ENCODE data around the gene RAB38.

DNA sequence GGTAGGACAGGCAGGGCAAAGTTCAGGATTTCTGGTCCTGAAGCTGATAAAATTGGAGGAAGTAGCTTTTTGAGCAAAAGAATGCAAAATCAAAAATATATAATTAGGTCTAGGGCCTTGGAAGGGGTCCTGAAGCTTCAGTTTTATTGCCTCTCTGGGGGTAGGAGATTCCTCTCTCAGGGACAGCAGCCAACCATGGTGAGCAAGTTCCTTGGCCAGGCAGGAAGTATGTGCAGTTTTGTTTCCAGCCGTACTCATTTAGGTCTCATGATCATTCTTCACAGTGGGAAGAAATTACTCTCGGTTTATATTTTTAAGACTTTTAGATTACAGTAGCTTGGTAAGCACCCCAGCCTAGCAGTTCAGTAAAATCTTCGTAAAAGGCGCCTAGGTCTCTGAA, 2.9 kb upstream of the RAB38 start:
- TF ChIP-seq, protein P1, sequence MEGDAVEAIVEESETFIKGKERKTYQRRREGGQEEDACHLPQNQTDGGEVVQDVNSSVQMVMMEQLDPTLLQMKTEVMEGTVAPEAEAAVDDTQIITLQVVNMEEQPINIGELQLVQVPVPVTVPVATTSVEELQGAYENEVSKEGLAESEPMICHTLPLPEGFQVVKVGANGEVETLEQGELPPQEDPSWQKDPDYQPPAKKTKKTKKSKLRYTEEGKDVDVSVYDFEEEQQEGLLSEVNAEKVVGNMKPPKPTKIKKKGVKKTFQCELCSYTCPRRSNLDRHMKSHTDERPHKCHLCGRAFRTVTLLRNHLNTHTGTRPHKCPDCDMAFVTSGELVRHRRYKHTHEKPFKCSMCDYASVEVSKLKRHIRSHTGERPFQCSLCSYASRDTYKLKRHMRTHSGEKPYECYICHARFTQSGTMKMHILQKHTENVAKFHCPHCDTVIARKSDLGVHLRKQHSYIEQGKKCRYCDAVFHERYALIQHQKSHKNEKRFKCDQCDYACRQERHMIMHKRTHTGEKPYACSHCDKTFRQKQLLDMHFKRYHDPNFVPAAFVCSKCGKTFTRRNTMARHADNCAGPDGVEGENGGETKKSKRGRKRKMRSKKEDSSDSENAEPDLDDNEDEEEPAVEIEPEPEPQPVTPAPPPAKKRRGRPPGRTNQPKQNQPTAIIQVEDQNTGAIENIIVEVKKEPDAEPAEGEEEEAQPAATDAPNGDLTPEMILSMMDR (IDR thresholded peaks at IDR 0.05; ENCODE audit: poor library complexity, severe bottlenecking): no peak
- no peak for TF ChIP-seq EZH2 (IDR thresholded peaks at IDR 0.05; ENCODE audit: borderline replicate concordance, insufficient read depth, low read length, poor library complexity, severe bottlenecking)
- TF ChIP-seq EP300 (conservative IDR thresholded peaks at IDR 0.05; ENCODE audit: poor library complexity, severe bottlenecking): no peak
- TF ChIP-seq RAD21 (conservative IDR thresholded peaks at IDR 0.05): no peak
- TF ChIP-seq, protein P2, sequence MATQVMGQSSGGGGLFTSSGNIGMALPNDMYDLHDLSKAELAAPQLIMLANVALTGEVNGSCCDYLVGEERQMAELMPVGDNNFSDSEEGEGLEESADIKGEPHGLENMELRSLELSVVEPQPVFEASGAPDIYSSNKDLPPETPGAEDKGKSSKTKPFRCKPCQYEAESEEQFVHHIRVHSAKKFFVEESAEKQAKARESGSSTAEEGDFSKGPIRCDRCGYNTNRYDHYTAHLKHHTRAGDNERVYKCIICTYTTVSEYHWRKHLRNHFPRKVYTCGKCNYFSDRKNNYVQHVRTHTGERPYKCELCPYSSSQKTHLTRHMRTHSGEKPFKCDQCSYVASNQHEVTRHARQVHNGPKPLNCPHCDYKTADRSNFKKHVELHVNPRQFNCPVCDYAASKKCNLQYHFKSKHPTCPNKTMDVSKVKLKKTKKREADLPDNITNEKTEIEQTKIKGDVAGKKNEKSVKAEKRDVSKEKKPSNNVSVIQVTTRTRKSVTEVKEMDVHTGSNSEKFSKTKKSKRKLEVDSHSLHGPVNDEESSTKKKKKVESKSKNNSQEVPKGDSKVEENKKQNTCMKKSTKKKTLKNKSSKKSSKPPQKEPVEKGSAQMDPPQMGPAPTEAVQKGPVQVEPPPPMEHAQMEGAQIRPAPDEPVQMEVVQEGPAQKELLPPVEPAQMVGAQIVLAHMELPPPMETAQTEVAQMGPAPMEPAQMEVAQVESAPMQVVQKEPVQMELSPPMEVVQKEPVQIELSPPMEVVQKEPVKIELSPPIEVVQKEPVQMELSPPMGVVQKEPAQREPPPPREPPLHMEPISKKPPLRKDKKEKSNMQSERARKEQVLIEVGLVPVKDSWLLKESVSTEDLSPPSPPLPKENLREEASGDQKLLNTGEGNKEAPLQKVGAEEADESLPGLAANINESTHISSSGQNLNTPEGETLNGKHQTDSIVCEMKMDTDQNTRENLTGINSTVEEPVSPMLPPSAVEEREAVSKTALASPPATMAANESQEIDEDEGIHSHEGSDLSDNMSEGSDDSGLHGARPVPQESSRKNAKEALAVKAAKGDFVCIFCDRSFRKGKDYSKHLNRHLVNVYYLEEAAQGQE (IDR thresholded peaks at IDR 0.05; ENCODE audit: borderline replicate concordance): no peak
- no peak for TF ChIP-seq TAF1 (IDR thresholded peaks at IDR 0.05; ENCODE audit: low read depth)
- no peak for TF ChIP-seq SMC3 (conservative IDR thresholded peaks at IDR 0.05; ENCODE audit: poor library complexity)
- TF ChIP-seq POLR2AphosphoS5 (IDR thresholded peaks at IDR 0.05): no peak
- no peak for TF ChIP-seq MXI1 (conservative IDR thresholded peaks at IDR 0.05; ENCODE audit: poor library complexity, severe bottlenecking)

All from neural cell (in vitro differentiated cells).